HCEC 1CT (cell line): ENCODE measurements around the gene ANKRD40CL.
A peak's percentile ranks its signal among the peaks of the same experiment; 100 is the strongest.
"Not testable (repeated sequence)": the region's sequence is repeated elsewhere in the genome, so short reads cannot be mapped to it uniquely, and the experiment has no call there.

Experiments
- DNase-seq: peaks from one replicate; pipeline ENCODE4 v3.0.0-alpha.2; 2017

ANKRD40CL gene

DNA sequence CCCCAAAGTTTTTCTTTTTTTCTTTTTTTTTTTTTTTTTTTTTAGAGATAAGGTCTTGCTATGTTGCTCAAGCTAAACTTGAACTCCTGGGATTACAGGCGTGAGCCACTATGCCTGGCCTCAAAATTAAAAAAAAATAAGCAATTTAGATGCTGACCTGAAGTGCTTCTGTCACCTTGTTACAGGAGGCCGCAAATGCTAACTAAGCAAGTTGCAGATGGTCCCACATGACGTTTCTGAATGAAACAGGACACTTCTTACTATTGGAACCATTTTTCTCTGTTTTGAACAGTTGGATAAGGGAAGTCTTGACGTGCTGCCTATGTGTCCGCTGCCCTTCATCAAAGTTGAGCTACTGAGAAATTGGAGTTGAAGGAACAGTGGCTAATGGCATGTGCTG, 8.8 kb downstream of the ANKRD40CL start:
- no peak for DNase-seq

DNA sequence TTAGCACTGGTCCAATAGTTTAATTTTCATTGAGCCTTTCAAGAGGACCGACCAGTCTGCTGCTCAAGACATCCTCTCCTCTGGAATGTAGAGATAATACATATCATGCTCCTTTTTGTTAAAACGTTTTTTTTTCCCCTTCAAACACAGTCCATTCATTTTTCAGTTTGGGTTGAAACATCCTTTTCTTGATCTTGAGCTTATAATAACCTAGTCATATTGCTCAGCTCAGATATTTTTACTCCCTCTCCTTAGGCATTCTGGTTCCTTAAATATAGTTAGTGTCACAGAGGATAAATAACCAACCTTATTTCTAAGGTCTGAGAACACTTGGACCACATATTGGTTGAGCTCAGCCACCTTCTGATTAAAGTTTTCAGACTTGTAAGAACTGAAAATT, 12.8 kb downstream of the ANKRD40CL start:
- DNase-seq: no peak

DNA sequence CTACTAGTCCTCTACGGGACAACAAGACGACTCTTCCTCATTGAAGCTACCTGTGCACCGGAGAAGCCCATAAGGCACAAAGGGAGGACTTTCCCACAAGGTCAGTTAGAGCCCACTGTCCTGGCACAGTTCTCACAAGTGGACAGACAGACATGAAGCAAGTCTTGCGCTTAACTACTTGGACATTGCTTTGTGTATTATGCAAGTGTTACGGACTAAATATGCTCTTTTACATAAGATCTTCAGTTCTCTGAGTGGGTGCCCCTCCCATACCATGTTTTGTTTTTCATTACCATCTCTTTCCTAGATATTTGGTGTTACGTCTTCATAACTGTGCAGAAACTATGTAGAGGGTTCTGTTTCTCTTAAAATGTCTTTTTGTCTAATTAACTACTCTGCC, 18.1 kb downstream of the ANKRD40CL start:
- DNase-seq: no peak

DNA sequence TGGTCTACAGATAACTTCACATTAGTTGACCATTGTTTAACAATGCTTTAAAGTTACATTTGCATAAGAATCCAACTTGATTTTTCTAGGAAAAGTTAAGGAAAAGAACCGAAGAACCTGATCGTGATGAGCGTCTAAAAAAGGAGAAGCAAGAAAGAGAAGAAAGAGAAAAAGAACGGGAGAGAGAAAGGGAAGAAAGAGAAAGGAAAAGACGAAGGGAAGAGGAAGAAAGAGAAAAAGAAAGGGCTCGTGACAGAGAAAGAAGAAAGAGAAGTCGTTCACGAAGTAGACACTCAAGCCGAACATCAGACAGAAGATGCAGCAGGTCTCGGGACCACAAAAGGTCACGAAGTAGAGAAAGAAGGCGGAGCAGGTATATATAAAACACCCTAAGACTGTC, 21.7 kb downstream of the ANKRD40CL start:
- DNase-seq: no peak

DNA sequence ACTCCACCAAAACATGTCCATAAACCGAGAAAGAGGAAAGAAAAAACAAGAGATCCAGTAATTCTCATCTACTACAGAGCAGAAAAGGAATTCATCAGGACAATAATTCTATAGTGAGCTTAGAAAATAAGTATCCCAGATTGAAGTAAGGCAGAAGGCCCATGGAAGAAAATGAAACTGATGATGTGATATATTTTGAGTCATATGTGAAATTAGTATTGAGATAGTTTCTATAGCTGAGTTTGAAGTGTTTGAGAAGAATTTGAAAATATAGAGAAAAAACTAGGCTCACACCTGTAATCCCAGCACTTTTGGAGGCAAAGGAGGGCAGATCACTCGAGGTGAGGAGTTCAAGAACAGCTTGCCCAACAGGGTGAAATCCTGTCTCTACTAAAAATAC, 28.2 kb downstream of the ANKRD40CL start:
- no peak for DNase-seq

DNA sequence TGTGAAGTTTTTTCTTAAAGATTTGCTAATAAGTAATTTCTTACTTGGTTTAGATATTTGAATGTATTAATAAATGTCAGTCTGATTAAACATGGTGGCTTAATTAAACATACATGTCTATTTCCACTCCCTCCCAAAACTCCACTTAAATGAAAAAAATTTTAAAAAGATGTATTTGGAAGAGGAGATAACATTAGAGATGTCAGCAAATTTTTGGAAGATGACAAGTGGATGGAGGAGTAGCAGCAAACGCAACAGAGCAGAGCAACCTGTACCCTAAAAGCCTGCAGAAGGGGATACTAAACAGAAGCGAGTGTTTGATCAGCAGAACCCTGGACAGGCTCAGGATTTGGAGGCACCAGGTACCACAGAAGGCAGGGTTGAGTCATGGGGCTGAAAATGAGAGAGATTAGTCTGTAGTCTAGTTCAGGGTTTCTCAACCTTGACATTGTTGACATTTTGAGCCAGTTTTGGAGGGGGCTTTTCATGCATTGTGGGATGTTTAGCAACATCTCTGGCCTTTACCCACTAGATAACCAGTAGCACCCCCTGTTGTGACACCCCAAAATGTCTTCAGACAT, 30.1 kb downstream of the ANKRD40CL start:
- no peak for DNase-seq

DNA sequence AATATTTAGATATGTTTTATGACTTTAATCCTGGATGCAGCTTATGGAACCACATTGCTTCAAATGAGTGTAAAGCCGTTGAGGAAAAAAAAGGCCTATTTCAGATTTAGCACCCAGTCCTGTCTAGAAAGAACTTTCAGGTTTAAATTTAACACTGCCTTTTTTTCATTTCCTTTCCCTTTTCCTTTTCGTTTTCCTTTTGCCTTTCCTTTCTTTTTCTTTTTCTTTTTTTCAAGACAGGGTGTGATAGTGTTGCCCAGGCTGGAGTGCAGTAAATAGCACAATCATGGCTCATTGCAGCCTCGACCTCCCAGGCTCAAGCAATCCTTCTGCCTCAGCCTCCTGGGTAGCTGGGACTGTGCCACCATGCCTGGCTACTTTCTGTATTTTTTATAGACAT, 32.0 kb downstream of the ANKRD40CL start:
- DNase-seq: no peak

DNA sequence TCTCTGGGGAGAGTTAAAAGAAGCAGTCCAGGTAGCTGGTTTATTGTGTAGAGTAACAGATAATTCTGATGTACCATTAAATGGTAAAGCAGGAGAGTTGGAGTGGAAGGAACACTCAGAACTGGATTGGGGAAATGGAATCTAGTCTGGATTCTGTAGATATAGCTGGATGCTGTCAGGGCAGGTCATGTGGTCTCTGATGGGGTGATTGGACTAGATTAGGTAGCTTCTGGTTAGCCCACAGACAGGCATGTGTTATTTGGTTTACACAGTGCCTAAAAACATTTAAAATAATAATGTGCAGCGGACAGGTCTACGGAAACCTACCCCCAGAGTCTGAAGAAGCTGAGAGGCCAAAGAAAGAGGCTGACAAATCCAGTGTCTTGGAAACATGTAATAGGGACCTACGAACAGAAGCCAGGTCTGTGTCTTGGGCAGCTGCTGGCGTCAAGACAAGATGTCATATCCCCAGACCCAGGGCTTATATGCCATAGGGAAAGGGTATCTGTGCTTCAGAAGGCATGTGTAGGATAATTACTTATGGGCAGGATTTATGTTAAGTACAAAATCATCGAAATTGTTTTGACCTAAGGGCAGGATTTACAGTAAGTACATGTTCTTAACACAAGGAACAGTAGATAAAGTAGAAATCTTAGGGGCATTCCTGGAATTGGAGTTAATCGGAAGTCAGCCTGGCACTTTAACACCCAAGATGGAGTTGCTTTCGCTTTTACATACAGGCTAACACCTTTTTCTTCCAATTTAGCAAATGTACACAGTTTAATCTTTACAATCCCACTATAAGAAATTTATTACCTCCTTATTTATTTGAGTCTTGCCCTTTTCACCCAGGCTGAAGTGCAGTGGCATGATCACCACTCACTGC, 35.5 kb downstream of the ANKRD40CL start:
- DNase-seq: no peak

DNA sequence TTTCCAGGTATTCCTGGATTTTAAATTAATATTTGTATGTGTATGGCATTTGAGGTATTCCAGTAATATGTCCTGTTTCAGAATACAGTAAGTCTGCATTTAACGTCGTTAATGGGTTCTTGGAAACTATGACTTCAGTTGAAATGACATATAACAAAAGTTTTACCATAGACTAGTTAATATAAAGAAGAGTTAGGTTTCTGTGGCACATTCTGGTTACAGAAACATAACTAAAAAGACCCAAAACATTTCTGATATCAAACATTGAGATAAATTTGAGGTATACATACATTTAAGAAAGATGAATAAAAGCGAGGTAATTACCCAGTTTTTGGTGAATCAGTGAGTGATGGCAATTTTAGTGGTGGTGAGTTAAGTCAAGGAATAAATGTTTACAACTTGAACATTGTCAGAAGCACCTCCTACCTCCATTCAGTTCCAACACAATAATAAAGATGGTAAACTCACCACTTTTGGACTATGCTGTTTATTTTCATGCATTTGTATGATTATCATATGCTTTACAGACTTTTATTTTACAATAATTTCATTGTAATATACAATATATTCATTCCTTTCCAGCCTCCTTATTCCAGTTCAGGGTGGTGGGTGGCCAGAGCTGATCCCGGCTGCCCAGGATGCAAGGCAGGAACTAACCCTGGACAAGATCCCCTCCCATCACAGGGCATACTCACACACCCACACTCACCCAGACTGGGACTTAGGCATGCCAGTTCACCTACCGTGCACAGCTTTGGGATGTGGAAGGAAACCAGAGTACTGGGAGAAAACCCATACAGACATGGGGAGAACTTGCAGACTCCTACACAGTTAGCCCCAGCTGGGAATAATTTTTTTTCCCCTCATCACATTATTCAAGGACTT, 38.2 kb downstream of the ANKRD40CL start:
- DNase-seq: no peak

DNA sequence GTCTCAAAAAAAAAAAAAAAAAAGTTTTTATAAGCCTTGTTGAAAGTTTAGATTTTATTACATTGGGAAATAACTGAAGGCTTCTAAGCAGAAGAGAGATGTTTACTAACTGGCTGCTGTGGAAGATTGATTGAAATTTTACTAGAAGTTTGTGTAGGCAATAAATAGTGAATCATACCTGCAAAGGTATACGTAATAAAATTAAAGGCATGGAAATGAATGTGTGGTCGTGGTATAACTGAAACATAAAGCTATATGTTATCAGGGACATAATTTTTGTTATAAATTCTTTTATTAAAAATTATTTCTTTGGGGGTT, 39.2 kb downstream of the ANKRD40CL start:
- no peak for DNase-seq

DNA sequence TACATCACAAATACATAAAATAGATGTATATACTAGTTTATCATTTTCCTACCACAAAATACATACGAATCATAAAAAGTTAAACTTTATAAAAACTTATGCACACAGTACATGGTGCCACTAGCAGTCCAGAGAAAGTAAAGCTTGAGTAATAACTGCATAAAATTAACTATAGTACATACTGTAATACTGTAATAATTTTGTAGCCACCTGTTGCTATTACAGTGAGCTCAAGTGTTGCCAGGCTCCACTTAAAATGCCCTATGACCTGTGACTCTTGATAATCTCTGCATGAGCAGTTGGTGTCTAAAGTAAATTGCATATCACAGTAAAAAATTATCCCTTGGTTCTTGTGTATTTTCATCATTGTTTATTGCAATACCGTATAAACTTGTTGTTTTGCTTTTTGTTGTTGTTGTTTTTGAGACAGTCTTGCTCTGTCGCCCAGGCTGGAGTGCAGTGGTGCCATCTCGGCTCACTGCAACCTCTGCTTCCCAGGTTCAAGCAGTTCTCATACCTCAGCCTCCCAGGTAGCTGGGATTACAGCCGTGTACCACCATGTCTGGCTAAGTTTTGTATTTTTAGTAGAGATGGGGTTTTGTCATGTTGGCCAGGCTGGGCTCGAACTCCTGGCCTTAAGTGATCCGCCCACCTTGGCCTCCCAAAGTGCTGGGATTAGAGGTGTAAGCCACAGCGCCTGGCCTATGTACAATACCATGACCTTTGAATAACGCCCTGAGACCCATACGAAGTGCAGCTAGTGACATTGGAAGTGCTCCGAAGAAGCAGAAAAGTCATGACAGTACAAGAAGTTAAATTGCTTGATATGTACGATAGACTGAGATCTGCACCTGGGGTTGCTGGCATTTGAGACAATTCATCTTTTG, 41.3 kb downstream of the ANKRD40CL start:
- DNase-seq: no peak

DNA sequence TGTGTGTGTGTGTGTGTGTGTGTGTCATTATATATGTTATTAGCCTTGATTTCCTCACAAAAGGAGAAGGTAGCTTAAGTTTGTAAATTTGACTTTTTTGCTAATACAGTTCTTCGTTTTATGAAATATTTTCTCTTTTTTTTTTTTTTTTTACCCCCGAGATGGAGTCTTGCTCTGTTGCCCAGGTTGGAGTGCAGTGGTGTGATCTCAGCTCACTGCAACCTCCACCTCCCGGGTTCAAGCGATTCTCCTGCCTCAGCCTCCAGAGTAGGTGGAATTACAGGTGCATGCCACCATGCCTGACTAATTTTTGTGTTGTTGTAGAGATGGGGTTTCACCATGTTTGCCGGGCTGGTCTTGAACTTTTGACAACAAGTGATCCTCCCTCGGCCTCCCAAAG, 42.7 kb downstream of the ANKRD40CL start:
- not testable (repeated sequence) for DNase-seq

DNA sequence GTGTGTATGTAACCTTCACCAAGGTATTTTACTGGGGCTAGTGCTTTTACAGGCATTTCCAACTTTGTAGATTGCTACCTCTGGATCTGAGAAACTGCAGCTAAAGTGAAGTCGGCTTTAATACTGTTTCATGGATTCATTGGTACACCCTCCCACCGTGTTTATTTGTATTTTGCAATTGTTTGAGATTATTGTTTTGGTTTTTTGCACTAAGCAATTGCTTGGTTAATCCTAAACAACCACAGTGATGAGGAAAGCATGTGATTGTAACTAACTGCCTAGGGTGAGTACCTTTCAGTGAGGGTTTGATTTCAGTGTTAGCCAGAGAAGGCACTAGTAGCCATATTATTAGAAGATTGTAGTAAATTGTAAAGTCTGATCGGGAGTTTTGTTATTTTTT, 44.6 kb downstream of the ANKRD40CL start:
- DNase-seq: no peak

DNA sequence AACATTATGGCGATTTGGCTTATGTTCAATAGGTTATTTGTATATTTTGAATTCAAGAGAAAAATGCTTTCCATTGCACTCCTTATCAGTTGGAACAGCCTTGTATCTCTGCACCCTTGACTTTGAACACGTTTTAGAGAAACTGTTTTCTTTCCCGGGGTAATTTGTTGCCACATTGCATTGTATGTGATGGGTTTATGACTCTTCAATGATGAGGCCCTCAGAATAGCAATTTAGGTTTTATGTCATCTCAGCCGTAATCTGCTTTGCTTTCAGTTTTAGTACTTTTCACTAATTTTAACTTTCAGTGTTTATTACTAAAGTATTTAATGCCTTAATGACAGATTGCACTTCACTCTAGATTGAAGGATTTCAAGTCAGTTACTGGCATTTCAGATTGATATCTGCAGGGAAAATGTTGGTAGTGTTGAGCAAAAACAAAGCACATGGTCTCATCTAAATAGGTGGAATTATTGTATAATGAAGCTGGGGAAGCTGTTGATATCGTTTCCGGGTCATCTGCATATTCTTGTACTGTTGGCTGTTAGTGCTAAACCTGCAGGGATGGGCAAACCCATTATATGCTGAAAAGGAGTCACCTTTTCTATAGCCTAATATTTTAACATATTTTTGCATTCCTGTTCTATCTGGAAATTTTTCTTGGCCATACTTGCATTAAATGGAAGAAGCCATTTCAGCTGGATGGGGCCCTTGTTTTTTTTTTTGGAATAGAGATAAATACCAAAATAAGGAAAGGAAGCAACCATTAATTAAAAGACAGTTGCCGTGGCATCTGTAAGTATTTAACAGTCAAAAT, 45.9 kb downstream of the ANKRD40CL start:
- peak; percentile 30 for DNase-seq

DNA sequence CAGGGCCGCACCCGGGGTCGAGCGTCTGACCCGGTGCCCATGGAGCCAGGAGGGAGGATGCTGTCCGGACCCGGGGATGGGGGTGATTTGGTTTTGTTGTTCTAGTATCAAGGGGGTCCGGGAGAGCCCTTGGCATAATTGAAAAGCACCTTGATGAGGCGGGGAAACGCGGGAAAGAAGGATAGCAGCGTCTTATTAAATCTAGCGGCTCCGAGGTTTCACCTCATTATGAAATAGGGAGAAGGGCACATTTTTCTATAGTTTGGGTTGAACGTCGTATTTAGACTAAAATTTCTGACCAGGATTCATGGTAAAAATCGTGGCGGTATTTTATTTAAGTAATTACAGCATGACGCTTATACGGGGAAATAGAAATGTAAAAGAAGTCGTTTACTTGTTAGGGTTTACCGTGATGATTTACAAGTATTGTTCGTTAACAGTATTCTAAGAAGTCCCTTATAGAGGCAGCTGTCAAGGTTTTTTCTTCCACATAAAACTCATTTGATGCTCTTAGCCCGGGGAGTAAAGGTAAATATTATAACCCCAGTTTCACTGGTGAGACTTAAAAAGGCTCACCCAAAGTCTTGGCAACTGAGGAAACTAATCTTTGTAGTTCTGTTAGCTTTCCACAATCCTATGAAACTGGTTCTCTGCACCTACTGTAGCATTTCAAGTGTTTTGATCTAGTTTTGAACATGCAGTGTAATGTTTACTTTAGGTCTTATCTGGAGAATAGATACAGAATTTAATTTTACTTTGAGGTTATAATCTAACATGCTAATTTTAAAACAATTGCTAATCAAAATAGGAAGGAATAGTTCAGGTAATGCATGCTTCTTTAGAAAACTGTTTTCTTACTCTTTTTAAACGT, 47.2 kb downstream of the ANKRD40CL start:
- no peak for DNase-seq

DNA sequence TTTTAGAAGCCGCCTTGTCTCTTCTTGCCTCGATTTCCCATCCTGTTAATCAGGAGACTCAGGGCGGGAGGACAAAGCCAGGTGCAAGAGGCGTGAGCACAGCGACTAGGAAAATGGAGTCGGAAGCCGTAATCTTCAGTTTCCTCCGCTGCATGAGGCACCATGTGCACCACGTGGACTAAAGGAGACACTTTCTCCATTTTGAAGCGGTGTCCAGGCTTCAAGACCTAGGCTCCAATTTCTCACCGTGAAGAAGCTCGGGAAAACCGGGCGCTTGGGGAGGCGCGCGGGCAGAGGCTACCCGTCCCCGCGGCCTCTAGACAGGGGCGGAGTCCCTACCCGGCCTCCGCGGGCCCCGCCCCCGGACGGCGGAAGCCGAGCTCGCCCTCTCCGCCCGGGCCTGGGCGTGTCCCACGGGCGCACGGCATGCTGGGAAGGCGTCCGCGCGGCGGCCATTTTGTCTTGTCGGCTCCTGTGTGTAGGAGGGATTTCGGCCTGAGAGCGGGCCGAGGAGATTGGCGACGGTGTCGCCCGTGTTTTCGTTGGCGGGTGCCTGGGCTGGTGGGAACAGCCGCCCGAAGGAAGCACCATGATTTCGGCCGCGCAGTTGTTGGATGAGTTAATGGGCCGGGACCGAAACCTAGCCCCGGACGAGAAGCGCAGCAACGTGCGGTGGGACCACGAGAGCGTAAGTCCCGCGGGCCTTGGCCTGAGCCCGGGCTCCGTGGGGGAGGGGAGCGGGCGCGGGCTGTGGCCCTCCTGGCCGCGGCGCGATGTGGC, 48.0 kb downstream of the ANKRD40CL start, which contains the start of gene LUC7L3:
LUC7L3 (plus strand) TSS at position 460 of the 780 bp plus-strand sequence; CDS start at position 590, 130 bp downstream.
- DNase-seq: peak; percentile 95

DNA sequence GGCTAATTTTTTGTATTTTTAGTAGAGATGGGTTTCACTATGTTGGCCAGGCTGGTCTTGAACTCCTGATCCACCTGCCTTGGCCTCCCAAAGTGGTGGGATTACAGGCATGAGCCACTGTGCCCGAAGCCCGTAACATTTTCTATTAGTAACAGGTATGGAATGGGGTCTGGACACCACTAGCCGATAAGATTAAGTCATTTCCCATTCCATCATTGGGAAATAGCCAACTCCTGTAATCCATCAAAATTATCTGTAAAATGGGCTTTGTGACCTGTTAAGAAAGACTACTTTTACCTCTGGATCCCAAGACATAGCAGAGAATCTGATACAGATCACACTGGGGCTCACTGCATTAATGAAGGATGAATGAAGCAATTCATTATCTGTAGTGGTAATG, 51.8 kb downstream of the ANKRD40CL start:
- peak; percentile 17 for DNase-seq

DNA sequence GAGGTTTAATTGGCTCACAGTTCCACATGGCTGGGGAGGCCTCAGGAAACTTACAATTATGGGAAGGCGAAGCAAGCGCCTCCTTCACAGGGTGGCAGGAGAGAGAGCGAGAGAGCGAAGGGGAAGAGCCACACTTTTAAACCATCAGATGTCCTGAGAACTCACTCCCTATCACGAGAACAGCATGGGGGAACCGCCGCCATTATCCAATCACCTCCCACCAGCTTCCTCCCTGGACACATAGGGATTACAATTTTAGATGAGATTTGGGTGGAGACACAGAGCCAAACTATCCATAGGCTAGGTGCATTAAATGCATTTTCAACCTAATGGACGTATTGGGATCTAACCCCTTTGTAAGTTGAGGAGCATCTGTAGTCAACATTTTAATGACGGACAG, 54.7 kb downstream of the ANKRD40CL start:
- no peak for DNase-seq
